Keratinocyte (primary cell): ENCODE measurements around the gene ASCC3.

ENCODE experiments used
- CTCF ChIP-seq, 3 experiments: IDR thresholded peaks in 1 of 3; conservative IDR thresholded peaks in 1 of 3; optimal IDR thresholded peaks in 1 of 3; 2 replicates in 2 of 3; 3 replicates in 1 of 3; pipeline versions ENCODE3 to v1.5.1; 2011; ENCODE audit warnings: low read length in 3 of 3, mild to moderate bottlenecking in 3 of 3, moderate library complexity in 2 of 3, control low read depth in 1 of 3, inconsistent platforms in 1 of 3; ENCODE audit not compliant: insufficient read depth in 2 of 3; ENCODE audit errors: extremely low read depth in 1 of 3
- EZH2 ChIP-seq: IDR thresholded peaks from one replicate; pipeline ENCODE4 v1.6.1; 2012; ENCODE audit warnings: inconsistent platforms, mild to moderate bottlenecking, low read length, moderate library complexity

- no peak for TF ChIP-seq CTCF (optimal IDR thresholded peaks at IDR 0.05 in 1 of 3, IDR thresholded peaks at IDR 0.05 in 1 of 3, conservative IDR thresholded peaks at IDR 0.05 in 1 of 3; ENCODE audit: extremely low read depth in 1 of 3, insufficient read depth in 2 of 3, low read length in 3 of 3)
- no peak for TF ChIP-seq EZH2
Measured at GRCh38 chr6:100706491-100706890, 174.6 kb downstream of the ASCC3 start.
